Measurements from ENCODE around the gene OR56A1. TPM values are rescaled to one million over a fixed set of nuclear protein-coding genes. Genes with fewer than 3 reads are reported as not detected.

The OR56A1 gene
- total RNA-seq, 4 donors from 2014 or later = 0.23 TPM; not detected in 3

GRCh38 chr11:5992604-5993251 lies 37.8 kb downstream of the OR56A1 start:
- H3K9me3 ChIP-seq = no peaks in the 10 kb centered on the region
- H3K4me3 ChIP-seq = no peak overlapping the region
- no peak overlapping the region for H3K27ac ChIP-seq
- no peaks in the 10 kb centered on the region for H3K36me3 ChIP-seq
- H3K27me3 ChIP-seq = peaks cover 8% of the 10 kb centered on the region
- no peaks in the 10 kb centered on the region for H3K4me1 ChIP-seq
- peak in 1 of 4 experiments; percentile 22 for TF ChIP-seq CTCF (IDR thresholded peaks at IDR 0.05)
- TF ChIP-seq POLR2A (IDR thresholded peaks at IDR 0.05) = no peak
- 43 to 62% methylated on average over 2 to 3 of the region's 3 CpGs for WGBS, 2 donors (ENCODE audit: low coverage in 1 of 2)
- ATAC-seq = no peak

GRCh38 chr11:5992150-5992549 lies 38.4 kb downstream of the OR56A1 start:
- WGBS, 2 donors (ENCODE audit: low coverage in 1 of 2) = 33 to 65% methylated on average over 1 to 3 of the region's 3 CpGs
- Histone ChIP-seq H3K4me1 (no peaks in the 10 kb centered on the region), H3K9me3 (no peaks in the 10 kb centered on the region), H3K27ac (no peak overlapping the region), H3K36me3 (no peaks in the 10 kb centered on the region), H3K4me3 (no peak overlapping the region), H3K27me3 (peaks cover 8% of the 10 kb centered on the region)
- no peak for TF ChIP-seq EP300 (IDR thresholded peaks at IDR 0.05)
- TF ChIP-seq POLR2AphosphoS5 (IDR thresholded peaks at IDR 0.05) = no peak
- TF ChIP-seq CTCF (IDR thresholded peaks at IDR 0.05) = no peak
- TF ChIP-seq POLR2A (IDR thresholded peaks at IDR 0.05) = no peak
- ATAC-seq = no peak

- no peak for ATAC-seq
- H3K4me3 ChIP-seq = no peak overlapping the region
- WGBS, 2 donors (ENCODE audit: low coverage in 1 of 2) = 78 to 91% methylated on average over 3 to 4 of the region's 4 CpGs
- no peaks in the 10 kb centered on the region for H3K4me1 ChIP-seq
- TF ChIP-seq POLR2AphosphoS5 (IDR thresholded peaks at IDR 0.05) (no peak), POLR2A (IDR thresholded peaks at IDR 0.05) (no peak), EP300 (IDR thresholded peaks at IDR 0.05) (no peak), CTCF (IDR thresholded peaks at IDR 0.05) (no peak)
- no peaks in the 10 kb centered on the region for H3K36me3 ChIP-seq
- H3K27me3 ChIP-seq = peaks cover 8% of the 10 kb centered on the region
- no peak overlapping the region for H3K27ac ChIP-seq
- H3K9me3 ChIP-seq = no peaks in the 10 kb centered on the region
Observed at GRCh38 chr11:5989203-5989602, 41.4 kb downstream of the OR56A1 start.

- WGBS, 2 donors (ENCODE audit: low coverage in 1 of 2) = 56 to 60% methylated on average over 1 of the region's 1 CpG
- H3K9me3 ChIP-seq = no peaks in the 10 kb centered on the region
- no peaks in the 10 kb centered on the region for H3K4me1 ChIP-seq
- H3K4me3 ChIP-seq = no peak within 1 kb of the TSS
- H3K36me3 ChIP-seq = no peaks in the 10 kb centered on the region
- H3K27me3 ChIP-seq = peaks cover 8% of the 10 kb centered on the region
- H3K27ac ChIP-seq = no peak within 1 kb of the TSS
- no peak for TF ChIP-seq CTCF (IDR thresholded peaks at IDR 0.05)
- TF ChIP-seq EP300 (IDR thresholded peaks at IDR 0.05) = no peak
- TF ChIP-seq POLR2AphosphoS5 (IDR thresholded peaks at IDR 0.05) = no peak
- TF ChIP-seq POLR2A (IDR thresholded peaks at IDR 0.05) = no peak
- no peak for ATAC-seq
Observed at GRCh38 chr11:5986885-5987284, 43.7 kb downstream of the OR56A1 start, which contains the start of gene OR52L1. TSS of gene OR52L1 (minus strand) at chr11:5986985. CDS start at chr11:5986930, 55 bp downstream.

GRCh38 chr11:5983443-5983842 lies 47.1 kb downstream of the OR56A1 start:
- Histone ChIP-seq H3K27ac (no peak overlapping the region), H3K4me3 (no peak overlapping the region), H3K27me3 (no peaks in the 10 kb centered on the region), H3K36me3 (no peaks in the 10 kb centered on the region), H3K9me3 (peaks cover 0 to 15% (median 0%) of the 10 kb centered on the region in 3 donors), H3K4me1 (no peaks in the 10 kb centered on the region)
- no peak for ATAC-seq
- 33 to 63% methylated on average over 1 of the region's 1 CpG for WGBS, 2 donors (ENCODE audit: low coverage in 1 of 2)
- TF ChIP-seq CTCF (IDR thresholded peaks at IDR 0.05) = no peak
- no peak for TF ChIP-seq EP300 (IDR thresholded peaks at IDR 0.05)
- no peak for TF ChIP-seq POLR2A (IDR thresholded peaks at IDR 0.05)
- TF ChIP-seq POLR2AphosphoS5 (IDR thresholded peaks at IDR 0.05) = no peak
